ENCODE results near the gene CABP2. TPM values are rescaled to one million over a fixed set of nuclear protein-coding genes. Genes with fewer than 3 reads are reported as not detected.

Gene CABP2
- total RNA-seq, 1 experiment from 2014 or later: not detected

DNA sequence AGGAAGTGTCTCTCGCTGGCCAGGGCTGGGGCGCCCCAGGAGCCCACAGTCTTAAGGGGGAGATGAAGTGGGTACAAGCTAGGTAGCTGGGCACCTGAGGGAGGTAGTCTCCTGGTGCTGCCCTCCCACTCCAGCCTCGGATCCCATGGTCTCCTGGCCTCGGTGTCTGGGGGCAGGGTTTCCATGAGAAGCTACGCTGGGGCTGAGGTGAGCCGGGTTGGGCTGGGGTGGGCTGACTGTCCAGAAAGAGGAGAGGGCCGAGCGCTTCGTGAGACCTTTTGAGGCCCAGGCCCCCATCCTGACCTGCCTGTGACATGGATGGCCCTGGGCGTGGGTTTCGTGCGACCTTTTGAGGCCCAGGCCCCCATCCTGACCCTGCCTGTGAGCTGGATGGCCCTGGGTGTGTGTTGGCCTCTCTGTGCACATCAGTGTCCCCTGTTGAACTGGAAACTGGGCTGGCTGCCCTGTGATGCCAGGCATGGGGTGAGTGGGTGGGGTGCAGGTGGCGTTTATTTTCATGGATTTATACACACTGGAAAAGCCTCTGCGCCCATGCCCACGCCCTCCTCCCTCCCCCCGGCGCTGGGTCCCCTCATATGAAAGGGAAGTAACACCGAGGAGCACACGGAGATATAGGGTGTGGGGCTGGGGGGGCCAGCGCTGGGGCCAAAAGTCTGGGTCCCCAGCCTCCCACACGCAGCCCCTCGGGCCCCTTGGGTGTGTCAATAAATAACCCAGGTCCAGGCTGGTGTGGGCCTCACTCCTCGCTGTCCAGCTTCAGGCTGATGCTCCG, 31.8 kb downstream of the CABP2 start:
- DNase-seq: no peak
- Mint-ChIP-seq H3K27me3 (ENCODE audit: unreplicated experiment) (no peaks in the 10 kb centered on the region), H3K4me3 (ENCODE audit: low read depth, unreplicated experiment) (no peak overlapping the region), H3K36me3 (ENCODE audit: insufficient read depth, unreplicated experiment) (peaks cover 56% of the 10 kb centered on the region), H3K27ac (ENCODE audit: unreplicated experiment) (no peak overlapping the region), H3K9me3 (ENCODE audit: low read depth, unreplicated experiment) (no peaks in the 10 kb centered on the region), H3K4me1 (ENCODE audit: low read depth, unreplicated experiment) (no peaks in the 10 kb centered on the region)
- TF ChIP-seq, protein P1, sequence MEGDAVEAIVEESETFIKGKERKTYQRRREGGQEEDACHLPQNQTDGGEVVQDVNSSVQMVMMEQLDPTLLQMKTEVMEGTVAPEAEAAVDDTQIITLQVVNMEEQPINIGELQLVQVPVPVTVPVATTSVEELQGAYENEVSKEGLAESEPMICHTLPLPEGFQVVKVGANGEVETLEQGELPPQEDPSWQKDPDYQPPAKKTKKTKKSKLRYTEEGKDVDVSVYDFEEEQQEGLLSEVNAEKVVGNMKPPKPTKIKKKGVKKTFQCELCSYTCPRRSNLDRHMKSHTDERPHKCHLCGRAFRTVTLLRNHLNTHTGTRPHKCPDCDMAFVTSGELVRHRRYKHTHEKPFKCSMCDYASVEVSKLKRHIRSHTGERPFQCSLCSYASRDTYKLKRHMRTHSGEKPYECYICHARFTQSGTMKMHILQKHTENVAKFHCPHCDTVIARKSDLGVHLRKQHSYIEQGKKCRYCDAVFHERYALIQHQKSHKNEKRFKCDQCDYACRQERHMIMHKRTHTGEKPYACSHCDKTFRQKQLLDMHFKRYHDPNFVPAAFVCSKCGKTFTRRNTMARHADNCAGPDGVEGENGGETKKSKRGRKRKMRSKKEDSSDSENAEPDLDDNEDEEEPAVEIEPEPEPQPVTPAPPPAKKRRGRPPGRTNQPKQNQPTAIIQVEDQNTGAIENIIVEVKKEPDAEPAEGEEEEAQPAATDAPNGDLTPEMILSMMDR (IDR thresholded peaks at IDR 0.05; ENCODE audit: unreplicated experiment): no peak
- intact Hi-C loops (cut with micrococcal nuclease; ENCODE audit: unreplicated experiment): no loop called here
- BruUV-seq (replicated peaks): no TSS peak
- CTCF ChIA-PET: no interaction called here

GRCh38 chr11:67490727-67491065, 32.5 kb downstream of the CABP2 start:
- Mint-ChIP-seq H3K9me3 (ENCODE audit: low read depth, unreplicated experiment) (no peaks in the 10 kb centered on the region), H3K27ac (ENCODE audit: unreplicated experiment) (no peak overlapping the region), H3K4me1 (ENCODE audit: low read depth, unreplicated experiment) (no peaks in the 10 kb centered on the region), H3K4me3 (ENCODE audit: low read depth, unreplicated experiment) (no peak overlapping the region), H3K36me3 (ENCODE audit: insufficient read depth, unreplicated experiment) (peaks cover 49% of the 10 kb centered on the region), H3K27me3 (ENCODE audit: unreplicated experiment) (no peaks in the 10 kb centered on the region)
- no TSS peak for BruUV-seq (replicated peaks)
- TF ChIP-seq, protein P1 (IDR thresholded peaks at IDR 0.05; ENCODE audit: unreplicated experiment): no peak
- no peak for DNase-seq
- intact Hi-C loops (cut with micrococcal nuclease; ENCODE audit: unreplicated experiment): no loop called here
- CTCF ChIA-PET: no interaction called here

DNA sequence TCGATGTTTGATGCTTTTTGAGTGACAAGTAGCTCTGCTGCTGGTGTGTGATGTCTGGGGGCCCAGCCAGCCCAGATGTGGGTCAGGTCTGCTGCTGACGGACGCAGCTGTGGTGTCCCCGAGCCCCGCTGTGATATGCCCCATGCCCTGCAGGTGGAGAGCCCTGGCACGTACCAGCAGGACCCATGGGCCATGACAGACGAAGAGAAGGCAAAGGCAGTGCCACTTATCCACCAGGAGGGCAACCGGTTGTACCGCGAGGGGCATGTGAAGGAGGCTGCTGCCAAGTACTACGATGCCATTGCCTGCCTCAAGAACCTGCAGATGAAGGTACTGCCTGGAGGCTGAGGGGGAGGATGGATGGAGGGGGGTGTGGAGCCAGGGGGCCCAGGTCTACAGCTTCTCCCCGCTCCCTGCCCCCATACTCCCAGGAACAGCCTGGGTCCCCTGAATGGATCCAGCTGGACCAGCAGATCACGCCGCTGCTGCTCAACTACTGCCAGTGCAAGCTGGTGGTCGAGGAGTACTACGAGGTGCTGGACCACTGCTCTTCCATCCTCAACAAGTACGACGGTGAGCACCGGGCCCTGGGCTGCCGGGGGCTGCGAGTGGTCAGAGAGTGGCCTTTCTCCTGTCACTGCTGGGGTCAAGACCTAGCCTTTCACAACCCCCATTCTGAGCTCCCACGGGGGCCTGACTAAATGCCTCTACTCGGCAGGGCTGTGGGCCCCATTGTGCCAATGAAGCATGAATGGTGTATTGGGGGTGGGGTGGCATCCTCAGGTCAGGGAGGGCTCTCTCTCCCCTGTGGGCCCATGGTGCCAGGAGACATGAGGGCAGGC, 33.1 kb downstream of the CABP2 start:
- TF ChIP-seq, protein P1 (IDR thresholded peaks at IDR 0.05; ENCODE audit: unreplicated experiment): no peak
- Mint-ChIP-seq H3K4me1 (ENCODE audit: low read depth, unreplicated experiment) (peaks cover 1% of the 10 kb centered on the region), H3K27ac (ENCODE audit: unreplicated experiment) (peak overlapping the region; percentile 39), H3K4me3 (ENCODE audit: low read depth, unreplicated experiment) (no peak overlapping the region), H3K36me3 (ENCODE audit: insufficient read depth, unreplicated experiment) (peaks cover 47% of the 10 kb centered on the region), H3K9me3 (ENCODE audit: low read depth, unreplicated experiment) (no peaks in the 10 kb centered on the region), H3K27me3 (ENCODE audit: unreplicated experiment) (no peaks in the 10 kb centered on the region)
- BruUV-seq (replicated peaks): TSS peak; percentile 42
- DNase-seq: no peak
- CTCF ChIA-PET: no interaction called here
- intact Hi-C loops (cut with micrococcal nuclease; ENCODE audit: unreplicated experiment): no loop called here

DNA sequence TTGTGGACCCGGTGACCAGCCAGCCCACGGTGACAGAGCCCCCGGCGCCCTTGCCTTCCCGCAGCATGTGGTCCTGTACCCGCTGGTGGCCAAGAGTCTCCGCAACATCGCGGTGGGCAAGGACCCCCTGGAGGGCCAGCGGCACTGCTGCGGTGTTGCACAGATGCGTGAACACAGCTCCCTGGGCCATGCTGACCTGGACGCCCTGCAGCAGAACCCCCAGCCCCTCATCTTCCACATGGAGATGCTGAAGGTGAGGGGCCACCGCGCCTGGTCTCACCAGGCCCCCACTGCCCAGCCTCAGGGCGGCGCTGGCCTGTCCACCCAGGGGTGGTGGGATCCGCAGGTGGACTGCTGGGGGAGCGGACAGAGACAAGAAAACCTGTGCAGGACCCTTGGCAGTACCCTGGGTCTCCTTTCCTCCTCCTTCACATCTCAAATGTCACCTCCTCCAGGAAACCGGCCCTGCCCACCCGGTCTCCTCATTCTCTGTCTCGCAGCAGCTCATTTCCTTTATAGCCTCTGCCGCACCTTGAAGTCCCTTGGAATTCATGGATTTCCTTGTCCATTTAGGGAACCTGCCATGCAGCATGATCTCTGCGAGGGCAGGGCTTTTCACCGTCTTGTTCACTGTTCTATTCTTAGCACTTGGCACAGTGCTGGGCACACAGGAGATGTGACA, 33.9 kb downstream of the CABP2 start:
- peaks cover 6% of the 10 kb centered on the region for H3K4me1 Mint-ChIP-seq (ENCODE audit: low read depth, unreplicated experiment)
- H3K27me3 Mint-ChIP-seq (ENCODE audit: unreplicated experiment): no peaks in the 10 kb centered on the region
- BruUV-seq (replicated peaks): no TSS peak
- CTCF ChIA-PET: no interaction called here
- DNase-seq: no peak
- TF ChIP-seq, protein P1 (IDR thresholded peaks at IDR 0.05; ENCODE audit: unreplicated experiment): no peak
- H3K4me3 Mint-ChIP-seq (ENCODE audit: low read depth, unreplicated experiment): no peak overlapping the region
- intact Hi-C loops (cut with micrococcal nuclease; ENCODE audit: unreplicated experiment): no loop called here
- H3K36me3 Mint-ChIP-seq (ENCODE audit: insufficient read depth, unreplicated experiment): peaks cover 47% of the 10 kb centered on the region
- H3K27ac Mint-ChIP-seq (ENCODE audit: unreplicated experiment): peak overlapping the region; percentile 39
- no peaks in the 10 kb centered on the region for H3K9me3 Mint-ChIP-seq (ENCODE audit: low read depth, unreplicated experiment)
